HepG2 (cell line): ENCODE data around the gene MT1M. TPM values are rescaled to one million over a fixed set of nuclear protein-coding genes. Genes with fewer than 3 reads are reported as not detected.

ENCODE experiments used
- ATF1 ChIP-seq: IDR thresholded peaks from 2 replicates; pipeline ENCODE4 v1.6.1; 2016; ENCODE audit warnings: mild to moderate bottlenecking, control low read depth
- CCAR2 ChIP-seq: fragments of 200-400 bp; formaldehyde crosslinking; optimal IDR thresholded peaks from 2 replicates; pipeline ENCODE3; 2018; ENCODE audit warnings: low read depth, mild to moderate bottlenecking, low read length, moderate library complexity
- DNMT1 ChIP-seq: sonication (generic); formaldehyde crosslinking; IDR thresholded peaks from 2 replicates; pipeline ENCODE4 v1.5.1; 2020; ENCODE audit warnings: mild to moderate bottlenecking, missing genetic modification reagents
- FOXO1 ChIP-seq: sonication (generic); formaldehyde crosslinking; IDR thresholded peaks from 2 replicates; pipeline ENCODE4 v1.4.0; 2020; ENCODE audit warnings: missing genetic modification reagents
- FUBP1 ChIP-seq: sonication (generic); formaldehyde crosslinking; IDR thresholded peaks from 2 replicates; pipeline ENCODE4 v1.5.1; 2020; ENCODE audit warnings: missing genetic modification reagents, mild to moderate bottlenecking, borderline replicate concordance
- GLI4 ChIP-seq: sonication (generic); formaldehyde crosslinking; IDR thresholded peaks from 2 replicates; pipeline ENCODE4 v1.5.1; 2020; ENCODE audit warnings: missing genetic modification reagents, mild to moderate bottlenecking, moderate library complexity, borderline replicate concordance
- HDAC6 ChIP-seq: fragments of 200-600 bp; sonication (generic); IDR thresholded peaks from 2 replicates; pipeline ENCODE4 v1.7.0; 2017; ENCODE audit warnings: mild to moderate bottlenecking, antibody characterized with exemption, low read length, low read depth
- HIVEP1 ChIP-seq: sonication (generic); formaldehyde crosslinking; IDR thresholded peaks from 2 replicates; pipeline ENCODE4 v1.4.0; 2020; ENCODE audit warnings: mild to moderate bottlenecking, missing genetic modification reagents
- JUN ChIP-seq: sonication (generic); formaldehyde crosslinking; IDR thresholded peaks from 2 replicates; pipeline ENCODE4 v1.4.0; 2020; ENCODE audit warnings: mild to moderate bottlenecking, missing genetic modification reagents
- STAT5B ChIP-seq: sonication (generic); formaldehyde crosslinking; IDR thresholded peaks from 2 replicates; pipeline ENCODE4 v1.4.0; 2020; ENCODE audit warnings: missing genetic modification reagents
- TFDP2 ChIP-seq: sonication (generic); formaldehyde crosslinking; IDR thresholded peaks from 2 replicates; pipeline ENCODE4 v1.4.0; 2020; ENCODE audit warnings: missing genetic modification reagents
- THYN1 ChIP-seq: sonication (generic); formaldehyde crosslinking; IDR thresholded peaks from 2 replicates; pipeline ENCODE4 v1.8.1; 2023; ENCODE audit warnings: low read depth, mild to moderate bottlenecking, moderate library complexity, missing genetic modification reagents, borderline replicate concordance
- ZBTB7A ChIP-seq: sonication (generic); formaldehyde crosslinking; IDR thresholded peaks from 2 replicates; pipeline ENCODE4 v1.8.0; 2022; ENCODE audit warnings: mild to moderate bottlenecking, missing genetic modification reagents
- ZFP90 ChIP-seq: sonication (generic); formaldehyde crosslinking; IDR thresholded peaks from 2 replicates; pipeline ENCODE4 v1.8.0; 2022; ENCODE audit warnings: missing genetic modification reagents, mild to moderate bottlenecking, inconsistent platforms, borderline replicate concordance
- ZNF12 ChIP-seq: sonication (generic); formaldehyde crosslinking; IDR thresholded peaks from 2 replicates; pipeline ENCODE4 v1.5.0; 2020; ENCODE audit warnings: missing genetic modification reagents
- ZNF142 ChIP-seq: sonication (generic); formaldehyde crosslinking; IDR thresholded peaks from 2 replicates; pipeline ENCODE4 v1.4.0; 2020; ENCODE audit warnings: missing genetic modification reagents
- ZNF160 ChIP-seq: sonication (generic); formaldehyde crosslinking; IDR thresholded peaks from 2 replicates; pipeline ENCODE4 v1.8.0; 2022; ENCODE audit warnings: mild to moderate bottlenecking, inconsistent platforms, missing genetic modification reagents
- ZNF263 ChIP-seq: sonication (generic); formaldehyde crosslinking; IDR thresholded peaks from 2 replicates; pipeline ENCODE4 v1.4.0; 2020; ENCODE audit warnings: missing genetic modification reagents
- ZNF513 ChIP-seq: sonication (generic); formaldehyde crosslinking; conservative IDR thresholded peaks from 2 replicates; pipeline ENCODE4 v1.5.0; 2020; ENCODE audit warnings: missing genetic modification reagents
- ZNF737 ChIP-seq: sonication (generic); formaldehyde crosslinking; IDR thresholded peaks from 2 replicates; pipeline ENCODE4 v1.5.0; 2020; ENCODE audit warnings: missing genetic modification reagents, mild to moderate bottlenecking, borderline replicate concordance
- polyA plus RNA-seq, 8 experiments: library from polyadenylated mRNA; depleted of rRNA in 3 of 8; stranded (reverse) in 7 of 8; unstranded in 1 of 8; fragments of >200 nt; fragmentation: Illumina TruSeq in 4 of 8; extraction: Trizol in 4 of 8; gene quantifications; 2 replicates each; pipeline versions ENCODE4 v1.2.1 to v1.2.3, GENCODE V29; 2011 to 2016; ENCODE audit warnings: low read depth in 4 of 8, missing spikeins in 1 of 8, mixed read lengths in 1 of 8; ENCODE audit not compliant: insufficient read depth in 1 of 8
- total RNA-seq, 5 experiments: library from RNA; depleted of rRNA; stranded (reverse); fragments of >200 nt; fragmentation: Illumina TruSeq; extraction: Trizol; gene quantifications; 2 replicates each; pipeline ENCODE4 v1.2.3, GENCODE V29; 2016; ENCODE audit warnings: low read depth in 1 of 5

Gene MT1M
- total and polyA plus RNA-seq, 2 of the 13 experiments (the other 11 are each of a cell fraction or from before 2014, with no cell fraction given), result 4.6 TPM; not detected in 1

- no peak for TF ChIP-seq HDAC6
- TF ChIP-seq ZNF737 (CRISPR knock-in tag), result no peak
- no peak for TF ChIP-seq FOXO1
- 0 out of 2 replicates have a peak, but pooled peaks have one; percentile 18 for TF ChIP-seq ZBTB7A (CRISPR knock-in tag)
- no peak for TF ChIP-seq ZNF142
- TF ChIP-seq JUN (CRISPR knock-in tag), result 0 out of 2 replicates have a peak, but pooled peaks have one; percentile 22
- TF ChIP-seq ZNF160 (CRISPR knock-in tag), result no peak
- no peak for TF ChIP-seq HIVEP1 (CRISPR knock-in tag)
- TF ChIP-seq FUBP1, result no peak
- TF ChIP-seq TFDP2 (CRISPR knock-in tag), result peak; percentile 40; the same call in 1 of the 2 replicates
- no peak for TF ChIP-seq ZNF513 (CRISPR knock-in tag)
- no peak for TF ChIP-seq DNMT1 (CRISPR knock-in tag)
- TF ChIP-seq ZNF263 (CRISPR knock-in tag), result no peak
- no peak for TF ChIP-seq ZFP90
- TF ChIP-seq GLI4 (CRISPR knock-in tag), result peak; percentile 73; the same call in 1 of the 2 replicates
- no peak for TF ChIP-seq ATF1
- no peak for TF ChIP-seq THYN1 (CRISPR knock-in tag)
- TF ChIP-seq STAT5B (CRISPR knock-in tag), result no peak
- TF ChIP-seq ZNF12 (CRISPR knock-in tag), result no peak
- no peak for TF ChIP-seq CCAR2
Observed at GRCh38 chr16:56643080-56643778, 10.8 kb downstream of the MT1M start (continued).
